Measurements from ENCODE around the gene CALML5.
"Not testable (repeated sequence)": the region's sequence is repeated elsewhere in the genome, so short reads cannot be mapped to it uniquely, and the experiment has no call there.

CALML5 gene

GRCh38 chr10:5479481-5480161, 19.7 kb downstream of the CALML5 start:
- DNase-seq = no peak

GRCh38 chr10:5478694-5479305, 20.6 kb downstream of the CALML5 start:
- no peak for DNase-seq

- DNase-seq = no peak
Measured at GRCh38 chr10:5477948-5478693, 21.2 kb downstream of the CALML5 start.

DNA sequence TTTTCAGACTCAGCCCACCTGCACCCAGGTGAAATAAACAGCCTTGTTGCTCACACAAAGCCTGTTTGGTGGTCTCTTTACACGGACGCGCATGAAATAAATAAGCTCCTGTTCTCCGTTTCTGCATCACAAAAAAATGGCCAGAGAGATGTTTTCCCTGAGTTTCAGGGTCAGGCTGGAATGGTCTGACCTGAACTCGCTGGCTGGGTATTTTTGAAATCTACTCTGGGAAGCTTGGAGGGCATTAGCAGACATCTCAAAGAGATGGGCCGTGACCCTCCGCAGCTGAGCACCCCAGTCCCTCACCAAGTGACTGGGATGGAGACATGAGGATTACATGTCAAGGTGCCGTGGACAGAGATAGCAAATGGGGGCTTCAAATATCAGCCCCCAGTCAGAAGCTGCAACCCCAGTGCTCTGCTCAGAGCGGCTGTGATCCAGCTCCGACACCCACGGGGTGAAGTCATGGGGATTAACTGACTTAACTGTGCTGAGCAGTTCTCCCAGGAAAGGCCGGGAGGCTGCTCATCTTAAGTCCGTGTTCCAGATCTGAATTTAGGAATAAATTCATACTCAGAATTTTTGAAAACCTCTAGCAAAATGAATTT, 22.3 kb downstream of the CALML5 start:
- DNase-seq = no peak

- DNase-seq = not testable (repeated sequence)
Measured at GRCh38 chr10:5475974-5476807, 23.2 kb downstream of the CALML5 start.

GRCh38 chr10:5475088-5475487, 24.3 kb downstream of the CALML5 start:
- DNase-seq = not testable (repeated sequence)

DNA sequence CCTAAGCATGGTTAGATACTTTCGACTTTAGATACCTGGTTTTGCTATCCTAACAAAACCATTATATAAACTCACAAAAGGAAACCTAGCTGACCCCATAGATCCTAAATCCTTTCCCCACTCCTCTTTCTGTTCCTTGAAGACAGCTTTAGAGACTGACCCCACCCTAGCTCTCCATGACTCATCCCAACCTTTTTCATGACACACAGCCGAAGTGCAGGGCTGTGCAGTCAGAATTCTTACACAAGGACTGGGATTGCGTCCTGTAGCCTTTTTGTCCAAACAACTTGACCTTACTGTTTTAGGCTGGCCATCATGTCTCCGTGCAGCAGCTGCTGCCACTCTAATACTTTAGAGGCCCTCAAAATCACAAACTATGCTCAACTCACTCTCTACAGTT, 24.7 kb downstream of the CALML5 start:
- DNase-seq = not testable (repeated sequence)

DNA sequence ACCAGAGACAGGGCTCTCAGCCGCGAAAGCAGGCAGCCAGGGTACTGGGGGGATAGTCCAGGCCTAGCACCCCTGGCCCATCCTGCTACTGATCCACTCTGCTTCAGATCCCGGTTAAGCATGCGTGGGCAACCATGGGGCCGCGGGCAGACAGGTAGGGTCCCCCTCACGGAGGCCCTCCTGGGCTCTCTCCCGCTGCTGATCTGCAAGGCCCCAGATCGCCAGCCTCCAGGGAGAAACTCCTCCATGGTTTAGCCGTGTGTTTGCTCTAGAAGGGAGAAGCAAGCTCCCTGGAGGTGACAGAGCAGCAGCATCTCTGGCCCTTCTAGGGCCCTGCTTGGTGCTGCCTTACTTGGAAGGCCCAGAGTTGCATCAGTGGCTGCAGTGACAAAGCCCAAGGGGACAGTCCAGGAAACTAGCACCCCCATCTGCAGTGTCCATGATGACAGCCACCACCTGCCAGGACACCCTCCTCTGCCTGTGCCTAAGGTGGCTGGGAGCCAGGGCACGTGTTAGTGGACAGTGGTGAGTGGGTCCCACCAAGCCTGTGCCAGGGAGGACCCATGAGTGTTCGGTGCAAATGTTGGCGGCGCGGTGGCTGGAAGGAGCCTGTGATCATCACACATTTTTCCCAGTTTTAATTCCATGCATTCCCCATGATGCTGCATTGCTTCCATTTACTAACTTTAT, 29.2 kb downstream of the CALML5 start:
- DNase-seq = no peak

- no peak for DNase-seq
Measured at GRCh38 chr10:5469353-5470061, 29.9 kb downstream of the CALML5 start.

DNA sequence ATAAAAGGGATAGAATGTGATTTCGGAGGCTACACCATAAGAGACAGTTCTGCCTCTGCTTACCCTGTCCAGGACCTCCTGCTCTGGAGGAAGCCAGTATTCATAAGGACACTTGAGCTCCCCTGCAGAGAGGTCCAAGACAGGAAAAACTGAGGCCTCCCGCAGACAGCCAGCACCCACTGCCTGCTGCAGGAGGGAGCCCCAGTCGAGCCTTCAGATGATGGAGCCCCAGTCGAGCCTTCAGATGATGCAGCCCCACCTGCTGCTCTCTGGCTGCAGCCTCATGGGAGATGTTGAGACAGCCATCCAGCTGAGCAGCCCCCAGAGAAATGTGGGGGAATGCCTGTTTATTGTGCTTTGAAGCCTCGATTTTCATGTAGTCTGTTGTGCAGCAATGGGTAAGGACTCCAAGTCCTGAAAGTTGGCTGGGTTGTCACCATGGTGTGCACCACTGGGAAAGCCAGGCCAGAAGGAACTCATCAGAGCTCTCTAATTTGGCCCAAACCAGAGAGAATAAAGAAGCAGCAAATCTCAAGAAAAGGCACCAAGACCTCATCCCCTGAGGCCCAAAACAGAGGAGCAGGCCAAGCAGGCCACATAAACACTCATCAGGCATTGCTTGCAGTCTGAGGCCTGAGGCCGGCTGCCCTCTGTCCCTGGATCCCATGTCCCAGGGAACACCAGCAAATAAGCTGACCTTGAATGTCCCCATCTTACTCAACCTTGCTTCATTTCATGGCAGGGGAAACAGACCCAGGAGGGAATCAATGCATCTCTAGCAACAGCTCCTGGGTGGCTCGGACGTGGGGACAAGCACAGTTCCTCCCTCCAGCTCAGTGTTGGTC, 30.9 kb downstream of the CALML5 start:
- DNase-seq = no peak

- DNase-seq = no peak
Measured at GRCh38 chr10:5467634-5468255, 31.6 kb downstream of the CALML5 start.

- DNase-seq = no peak
Measured at GRCh38 chr10:5467207-5467535, 32.2 kb downstream of the CALML5 start.

DNA sequence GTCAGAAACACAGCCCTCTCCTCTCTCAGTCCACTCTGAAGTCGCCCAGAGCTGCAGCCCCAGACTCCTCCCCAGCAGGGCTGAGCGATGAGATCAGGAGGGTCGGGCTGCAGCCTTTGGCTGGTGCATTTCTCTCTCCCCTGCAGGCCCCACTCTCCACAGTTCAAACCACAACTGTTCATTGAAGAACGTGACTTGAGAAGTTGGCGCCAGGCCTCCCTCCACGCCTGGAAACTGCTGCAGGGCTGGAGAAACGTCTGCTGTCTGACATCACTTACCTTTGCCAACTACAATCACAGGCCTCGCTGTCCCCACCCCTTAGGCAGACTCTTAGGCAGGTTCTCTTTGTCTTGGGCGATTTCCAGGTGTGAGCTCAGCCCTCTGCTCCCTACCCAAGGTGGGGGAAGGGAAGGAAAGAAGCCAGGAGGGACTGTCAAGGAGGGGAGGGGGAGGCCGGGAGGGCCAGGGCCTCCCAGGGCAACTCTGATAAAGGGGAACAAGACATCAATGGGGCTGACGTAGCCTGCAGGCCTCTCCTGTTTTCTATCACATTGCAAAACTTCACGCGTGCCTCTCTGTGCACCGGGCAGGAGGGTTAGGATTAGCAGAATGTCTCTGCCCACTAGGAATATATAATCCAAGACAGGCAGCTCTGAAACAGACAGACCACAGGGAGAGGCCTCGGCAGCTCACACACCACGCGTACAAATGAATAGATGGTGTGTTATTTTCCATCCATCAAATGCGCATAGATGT, 32.7 kb downstream of the CALML5 start:
- no peak for DNase-seq

GRCh38 chr10:5465976-5466450, 33.4 kb downstream of the CALML5 start:
- DNase-seq = no peak

DNA sequence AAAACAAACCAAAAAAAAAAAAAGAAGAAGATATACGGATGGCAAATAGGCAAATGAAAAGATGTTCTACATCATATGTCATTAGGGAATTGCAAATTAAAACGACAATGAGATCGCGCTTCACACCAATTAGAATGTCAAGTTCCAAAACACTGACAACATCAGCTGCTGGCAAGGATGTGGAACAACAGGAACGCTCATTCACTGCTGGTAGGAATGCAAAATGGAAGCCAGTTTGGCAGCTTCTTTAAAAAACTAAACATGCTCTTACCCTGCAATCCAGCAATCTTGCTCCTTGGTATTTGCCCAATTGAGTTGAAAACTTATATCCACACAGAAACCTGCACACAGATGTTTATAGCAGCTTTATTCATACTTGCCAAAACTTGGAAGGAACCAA, 34.8 kb downstream of the CALML5 start:
- no peak for DNase-seq

DNA sequence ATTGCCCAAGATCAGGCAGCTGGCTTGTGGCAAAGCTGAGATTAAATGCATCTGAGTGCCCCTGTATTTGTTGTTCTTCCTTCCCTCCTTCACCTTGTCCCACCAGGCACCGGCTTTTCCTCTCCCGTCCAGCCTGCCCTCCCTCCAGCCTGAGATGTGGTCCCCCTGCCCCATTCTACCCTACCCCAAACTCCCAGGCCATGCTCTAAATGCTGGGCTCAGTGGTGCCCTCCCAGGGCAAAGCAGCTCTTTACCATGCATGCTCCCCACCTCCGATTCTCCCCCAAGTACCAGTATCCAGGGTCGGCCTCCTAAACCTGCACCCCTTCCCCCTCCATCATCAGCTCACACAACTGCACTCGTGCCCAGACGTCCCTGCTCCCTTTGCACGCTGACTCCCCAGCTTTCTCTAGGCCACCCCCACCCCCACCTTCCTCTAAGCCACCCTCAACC, 36.5 kb downstream of the CALML5 start:
- no peak for DNase-seq

GRCh38 chr10:5461914-5462840, 37.2 kb downstream of the CALML5 start:
- no peak for DNase-seq

GRCh38 chr10:5461203-5461588, 38.2 kb downstream of the CALML5 start:
- DNase-seq = no peak

Data from CD4-positive, alpha-beta T cell treated with Interleukin-10 for 1 hour (primary cell).